OCI-LY7 (cell line): ENCODE measurements around the gene SPECC1.

ENCODE experiments used
- CTCF ChIP-seq: fragments of 200-600 bp; sonication (generic); conservative IDR thresholded peaks from 2 replicates; pipeline ENCODE4 v1.5.1; 2014; ENCODE audit warnings: mild to moderate bottlenecking, antibody characterized with exemption, low read length, moderate library complexity, mixed read lengths
- EZH2phosphoT487 ChIP-seq: fragments of 200-600 bp; sonication (generic); IDR thresholded peaks from 2 replicates; pipeline ENCODE4 v1.6.1; 2018; ENCODE audit warnings: low read depth, borderline replicate concordance, mild to moderate bottlenecking, mixed run types, antibody characterized with exemption, low read length, moderate library complexity, mixed read lengths

- peak; percentile 80 for TF ChIP-seq CTCF
- TF ChIP-seq EZH2phosphoT487 = no peak
Observed at GRCh38 chr17:19992803-19993713, 16.1 kb upstream of the SPECC1 start.
